ENCODE results near the gene ZBTB7C.

- TF ChIP-seq POLR2AphosphoS5 (IDR thresholded peaks at IDR 0.05) (no peak), POLR2A (IDR thresholded peaks at IDR 0.05) (no peak)
- TF ChIP-seq, protein P1, sequence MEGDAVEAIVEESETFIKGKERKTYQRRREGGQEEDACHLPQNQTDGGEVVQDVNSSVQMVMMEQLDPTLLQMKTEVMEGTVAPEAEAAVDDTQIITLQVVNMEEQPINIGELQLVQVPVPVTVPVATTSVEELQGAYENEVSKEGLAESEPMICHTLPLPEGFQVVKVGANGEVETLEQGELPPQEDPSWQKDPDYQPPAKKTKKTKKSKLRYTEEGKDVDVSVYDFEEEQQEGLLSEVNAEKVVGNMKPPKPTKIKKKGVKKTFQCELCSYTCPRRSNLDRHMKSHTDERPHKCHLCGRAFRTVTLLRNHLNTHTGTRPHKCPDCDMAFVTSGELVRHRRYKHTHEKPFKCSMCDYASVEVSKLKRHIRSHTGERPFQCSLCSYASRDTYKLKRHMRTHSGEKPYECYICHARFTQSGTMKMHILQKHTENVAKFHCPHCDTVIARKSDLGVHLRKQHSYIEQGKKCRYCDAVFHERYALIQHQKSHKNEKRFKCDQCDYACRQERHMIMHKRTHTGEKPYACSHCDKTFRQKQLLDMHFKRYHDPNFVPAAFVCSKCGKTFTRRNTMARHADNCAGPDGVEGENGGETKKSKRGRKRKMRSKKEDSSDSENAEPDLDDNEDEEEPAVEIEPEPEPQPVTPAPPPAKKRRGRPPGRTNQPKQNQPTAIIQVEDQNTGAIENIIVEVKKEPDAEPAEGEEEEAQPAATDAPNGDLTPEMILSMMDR (IDR thresholded peaks at IDR 0.05), result no peak
Observed at GRCh38 chr18:48393170-48393569, 16.0 kb downstream of the ZBTB7C start.
